ENCODE results near the gene PILRA. TPM values are rescaled to one million over a fixed set of nuclear protein-coding genes. Genes with fewer than 3 reads are reported as not detected.
"Not testable (repeated sequence)": the region's sequence is repeated elsewhere in the genome, so short reads cannot be mapped to it uniquely, and the experiment has no call there.

PILRA gene
- total RNA-seq, 2 donors from 2014 or later, result 2.1 to 12.8 TPM

DNA sequence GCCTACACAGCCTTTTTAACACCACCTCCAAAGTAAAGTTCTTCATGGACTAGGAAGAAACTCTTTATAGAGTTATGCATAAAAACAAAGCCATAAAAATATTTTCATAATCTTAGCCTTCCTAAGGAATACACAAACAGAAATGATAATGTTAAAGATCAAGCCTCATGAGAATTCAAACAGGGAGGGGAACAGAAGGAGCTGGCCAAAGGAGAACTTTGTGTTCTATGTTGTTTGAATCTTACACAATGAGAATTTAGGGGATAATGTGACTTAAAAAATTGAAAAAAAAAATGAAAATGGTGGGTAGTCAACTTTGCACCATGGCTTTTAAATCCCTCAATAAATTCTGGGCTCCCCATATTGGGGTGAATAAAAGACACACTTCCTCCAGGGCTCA is 24.5 kb upstream of the PILRA start:
- peaks cover 61% of the 10 kb centered on the region for H3K36me3 Mint-ChIP-seq (ENCODE audit: low read depth)

GRCh38 chr7:100349757-100350156 is 23.5 kb upstream of the PILRA start:
- Mint-ChIP-seq H3K27ac (no peak overlapping the region), H3K36me3 (ENCODE audit: low read depth) (peaks cover 56% of the 10 kb centered on the region), H3K9me3 (no peaks in the 10 kb centered on the region), H3K4me1 (peaks cover 2% of the 10 kb centered on the region), H3K27me3 (ENCODE audit: insufficient read depth) (no peaks in the 10 kb centered on the region), H3K4me3 (no peak overlapping the region)
- H3K9me3 ChIP-seq (ENCODE audit: control insufficient read depth, low read length), result no peaks in the 10 kb centered on the region
- H3K36me3 ChIP-seq (ENCODE audit: control insufficient read depth, insufficient read depth, low read length), result peaks cover 80% of the 10 kb centered on the region
- WGBS, 2 experiments (ENCODE audit: insufficient coverage in 1 of 2, insufficient read length in 1 of 2), result 97% methylated on average over 4 to 6 of the region's 6 CpGs
- no peak overlapping the region for H3K4me3 ChIP-seq (ENCODE audit: low read length)
- no peaks in the 10 kb centered on the region for H3K27me3 ChIP-seq (ENCODE audit: control insufficient read depth, insufficient read depth, low read length, poor library complexity, severe bottlenecking)
- TF ChIP-seq CTCF (conservative IDR thresholded peaks at IDR 0.05), result no peak
- H3K4me1 ChIP-seq (ENCODE audit: control insufficient read depth, insufficient read depth, low read length), result no peaks in the 10 kb centered on the region
- H3K27ac ChIP-seq (ENCODE audit: low read depth, low read length), result no peak overlapping the region
- peak; percentile 41 for DNase-seq
- H3K9ac ChIP-seq (ENCODE audit: extremely low read depth, low read length, poor library complexity, severe bottlenecking), result no peak overlapping the region

More for the DNA sequence above, 24.5 kb upstream of the PILRA start:
- DNase-seq, result no peak
- no peak for TF ChIP-seq CTCF (conservative IDR thresholded peaks at IDR 0.05)
- no peaks in the 10 kb centered on the region for H3K27me3 ChIP-seq (ENCODE audit: control insufficient read depth, insufficient read depth, low read length, poor library complexity, severe bottlenecking)
- no peaks in the 10 kb centered on the region for H3K9me3 ChIP-seq (ENCODE audit: control insufficient read depth, low read length)
- H3K36me3 ChIP-seq (ENCODE audit: control insufficient read depth, insufficient read depth, low read length), result peaks cover 73% of the 10 kb centered on the region
- H3K4me3 ChIP-seq (ENCODE audit: low read length), result no peak overlapping the region
- Mint-ChIP-seq H3K27me3 (ENCODE audit: insufficient read depth) (no peaks in the 10 kb centered on the region), H3K4me3 (no peak overlapping the region), H3K4me1 (peaks cover 4% of the 10 kb centered on the region), H3K9me3 (no peaks in the 10 kb centered on the region), H3K27ac (no peak overlapping the region)
- no peaks in the 10 kb centered on the region for H3K4me1 ChIP-seq (ENCODE audit: control insufficient read depth, insufficient read depth, low read length)
- no peak overlapping the region for H3K27ac ChIP-seq (ENCODE audit: low read depth, low read length)
- no peak overlapping the region for H3K9ac ChIP-seq (ENCODE audit: extremely low read depth, low read length, poor library complexity, severe bottlenecking)

DNA sequence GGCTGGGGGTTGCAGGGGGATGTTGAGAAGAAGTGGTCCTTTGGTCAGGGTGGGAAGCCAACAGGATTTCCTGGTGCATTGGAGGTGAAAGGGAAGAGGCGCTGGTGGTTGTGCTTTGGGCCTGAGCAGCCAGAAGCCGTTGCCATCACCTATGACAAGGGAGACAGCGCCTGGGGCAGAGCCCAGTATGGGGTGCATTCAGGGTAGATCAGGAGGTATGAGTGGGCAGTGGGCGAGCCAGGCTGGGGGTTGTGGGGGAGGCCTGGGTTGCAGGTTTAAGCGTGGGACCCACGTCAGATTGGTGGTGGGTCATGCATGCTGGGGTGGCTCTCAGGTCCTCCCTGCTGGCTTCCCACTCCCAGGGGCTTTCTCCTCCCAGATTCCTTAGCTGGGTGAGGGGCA is 21.6 kb upstream of the PILRA start:
- H3K27me3 ChIP-seq (ENCODE audit: control insufficient read depth, insufficient read depth, low read length, poor library complexity, severe bottlenecking), result no peaks in the 10 kb centered on the region
- peak; percentile 36 for DNase-seq

DNA sequence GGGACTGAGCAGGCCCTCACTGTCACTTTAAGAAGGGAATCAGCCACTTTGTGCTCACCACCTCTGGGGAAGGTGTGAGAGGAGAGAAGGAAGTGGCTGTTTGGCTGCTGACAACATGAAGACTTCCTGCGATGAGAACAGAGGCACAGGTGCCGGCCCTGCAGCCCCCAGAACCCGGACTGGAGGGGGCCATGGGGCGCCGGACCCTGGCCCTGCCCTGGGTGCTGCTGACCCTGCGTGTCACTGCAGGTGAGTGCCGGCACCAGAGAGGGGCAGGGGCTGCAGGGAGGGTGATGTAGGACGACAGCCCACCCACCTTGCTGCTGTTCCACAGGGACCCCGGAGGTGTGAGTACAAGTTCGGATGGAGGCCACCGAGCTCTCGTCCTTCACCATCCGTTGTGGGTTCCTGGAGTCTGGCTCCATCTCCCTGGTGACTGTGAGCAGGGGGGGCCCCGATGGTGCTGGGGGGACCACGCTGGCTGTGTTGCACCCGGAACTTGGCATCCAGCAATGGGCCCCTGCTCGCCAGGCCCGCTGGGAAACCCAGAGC is 21.0 kb upstream of the PILRA start:
- not testable (repeated sequence) for H3K4me3 Mint-ChIP-seq; H3K27me3 ChIP-seq (ENCODE audit: control insufficient read depth, insufficient read depth, low read length, poor library complexity, severe bottlenecking); H3K4me3 ChIP-seq (ENCODE audit: low read length); H3K27ac Mint-ChIP-seq; H3K9me3 Mint-ChIP-seq; H3K27ac ChIP-seq (ENCODE audit: low read depth, low read length); H3K4me1 ChIP-seq (ENCODE audit: control insufficient read depth, insufficient read depth, low read length); H3K9me3 ChIP-seq (ENCODE audit: control insufficient read depth, low read length); H3K27me3 Mint-ChIP-seq (ENCODE audit: insufficient read depth); H3K9ac ChIP-seq (ENCODE audit: extremely low read depth, low read length, poor library complexity, severe bottlenecking); H3K4me1 Mint-ChIP-seq
- peaks cover 80% of the 10 kb centered on the region for H3K36me3 ChIP-seq (ENCODE audit: control insufficient read depth, insufficient read depth, low read length)
- 97 to 100% methylated on average over 4 to 16 of the region's 18 CpGs for WGBS, 2 experiments (ENCODE audit: insufficient coverage in 1 of 2, insufficient read length in 1 of 2)
- H3K36me3 Mint-ChIP-seq (ENCODE audit: low read depth), result peaks cover 47% of the 10 kb centered on the region
- DNase-seq, result peak; percentile 40

More for the DNA sequence above, 21.6 kb upstream of the PILRA start:
- Mint-ChIP-seq H3K36me3 (ENCODE audit: low read depth) (peaks cover 52% of the 10 kb centered on the region), H3K9me3 (no peaks in the 10 kb centered on the region), H3K4me3 (no peak overlapping the region), H3K27ac (no peak overlapping the region), H3K4me1 (no peaks in the 10 kb centered on the region), H3K27me3 (ENCODE audit: insufficient read depth) (no peaks in the 10 kb centered on the region)
- peaks cover 81% of the 10 kb centered on the region for H3K36me3 ChIP-seq (ENCODE audit: control insufficient read depth, insufficient read depth, low read length)
- no peak overlapping the region for H3K9ac ChIP-seq (ENCODE audit: extremely low read depth, low read length, poor library complexity, severe bottlenecking)
- H3K27ac ChIP-seq (ENCODE audit: low read depth, low read length), result no peak overlapping the region
- H3K9me3 ChIP-seq (ENCODE audit: control insufficient read depth, low read length), result no peaks in the 10 kb centered on the region
- no peak for TF ChIP-seq CTCF (conservative IDR thresholded peaks at IDR 0.05)
- WGBS, 2 experiments (ENCODE audit: insufficient coverage in 1 of 2, insufficient read length in 1 of 2), result 95 to 100% methylated on average over 1 to 6 of the region's 6 CpGs
- no peaks in the 10 kb centered on the region for H3K4me1 ChIP-seq (ENCODE audit: control insufficient read depth, insufficient read depth, low read length)
- H3K4me3 ChIP-seq (ENCODE audit: low read length), result no peak overlapping the region
